Fibroblast of lung (primary cell): ENCODE data around the gene PDX1.

ENCODE experiments used
- CTCF ChIP-seq, 2 donors: IDR thresholded peaks in 1 of 2; conservative IDR thresholded peaks in 1 of 2; 1 replicate in 1 of 2; 2 replicates in 1 of 2; pipeline ENCODE4 v1.5.1; 2011 to 2012; ENCODE audit warnings: low read length in 2 of 2, control low read depth in 1 of 2, inconsistent platforms in 1 of 2, low read depth in 1 of 2, mild to moderate bottlenecking in 1 of 2
- EZH2 ChIP-seq: IDR thresholded peaks from 2 replicates; pipeline ENCODE4 v1.5.1; 2012; ENCODE audit warnings: low read length, control low read depth, mild to moderate bottlenecking; ENCODE audit errors: missing control alignments

GRCh38 chr13:27913160-27913559 lies 6.6 kb upstream of the PDX1 start:
- TF ChIP-seq EZH2 (no peak), CTCF (conservative IDR thresholded peaks at IDR 0.05 in 1 of 2, IDR thresholded peaks at IDR 0.05 in 1 of 2; ENCODE audit: low read depth in 1 of 2, low read length in 2 of 2) (no peak)
